Lower lobe of right lung (tissue), 2 donors: Measurements from ENCODE around the gene JARID2. TPM values are rescaled to one million over a fixed set of nuclear protein-coding genes. Genes with fewer than 3 reads are reported as not detected.
A peak's percentile ranks its signal among the peaks of the same experiment; 100 is the strongest.

ENCODE experiments used
- ATAC-seq, 2 donors: fragments of 200-7000 bp; cut with Tn5 transposase; one replicate each; pipeline ENCODE4 v1.9.1; 2020 to 2022; ENCODE audit warnings: mild to moderate bottlenecking in 2 of 2, moderate library complexity in 2 of 2
- DNase-seq: peaks from one replicate; pipeline ENCODE4 v3.0.0-alpha.2; 2020
- H3K27ac ChIP-seq: fragments of 200-600 bp; one replicate; pipeline ENCODE4 v1.8.0; 2022
- H3K27me3 ChIP-seq: fragments of 200-600 bp; one replicate; pipeline ENCODE4 v1.8.0; 2022; ENCODE audit warnings: low read depth
- H3K36me3 ChIP-seq: fragments of 200-600 bp; one replicate; pipeline ENCODE4 v1.8.0; 2022; ENCODE audit warnings: mild to moderate bottlenecking
- H3K4me1 ChIP-seq: fragments of 200-600 bp; one replicate; pipeline ENCODE4 v1.8.0; 2022
- H3K4me3 ChIP-seq: fragments of 200-600 bp; one replicate; pipeline ENCODE4 v1.8.0; 2022; ENCODE audit warnings: mild to moderate bottlenecking
- H3K9me3 ChIP-seq: fragments of 200-600 bp; one replicate; pipeline ENCODE4 v1.8.0; 2022
- intact Hi-C: fragments of 100-400 bp; cut with DNase I; formaldehyde crosslinking; loops from one replicate; pipeline ENCODE4 v1.11.0; 2022
- total RNA-seq: library from RNA; stranded (reverse); fragmentation: NEBNext Ultra II Directional; extraction: Animal tissue kit (Norgen Biotek cat#: 25700); gene quantifications from one replicate; pipeline ENCODE4 v1.2.1, GENCODE V29; 2021
- TF ChIP-seq, protein P1 (sequence below): fragments of 200-600 bp; IDR thresholded peaks from one replicate; pipeline ENCODE4 v1.8.0; 2022; ENCODE audit warnings: antibody characterized with exemption, mild to moderate bottlenecking
- donor health status: DM: no; HTN: yes; CAD: no; lungs with severe emphysema.

The JARID2 gene
- total RNA-seq, 1 donor from 2014 or later, result 16.0 TPM

GRCh38 chr6:15268137-15268908 is 22.5 kb downstream of the JARID2 start:
- no peaks in the 10 kb centered on the region for H3K27me3 ChIP-seq
- DNase-seq (no peak), ATAC-seq (no peak)
- no peaks in the 10 kb centered on the region for H3K36me3 ChIP-seq
- H3K4me3 ChIP-seq, result no peak overlapping the region
- peaks cover 66% of the 10 kb centered on the region for H3K4me1 ChIP-seq
- intact Hi-C loops, result no loop called here
- H3K9me3 ChIP-seq, result no peaks in the 10 kb centered on the region
- TF ChIP-seq, protein P1, sequence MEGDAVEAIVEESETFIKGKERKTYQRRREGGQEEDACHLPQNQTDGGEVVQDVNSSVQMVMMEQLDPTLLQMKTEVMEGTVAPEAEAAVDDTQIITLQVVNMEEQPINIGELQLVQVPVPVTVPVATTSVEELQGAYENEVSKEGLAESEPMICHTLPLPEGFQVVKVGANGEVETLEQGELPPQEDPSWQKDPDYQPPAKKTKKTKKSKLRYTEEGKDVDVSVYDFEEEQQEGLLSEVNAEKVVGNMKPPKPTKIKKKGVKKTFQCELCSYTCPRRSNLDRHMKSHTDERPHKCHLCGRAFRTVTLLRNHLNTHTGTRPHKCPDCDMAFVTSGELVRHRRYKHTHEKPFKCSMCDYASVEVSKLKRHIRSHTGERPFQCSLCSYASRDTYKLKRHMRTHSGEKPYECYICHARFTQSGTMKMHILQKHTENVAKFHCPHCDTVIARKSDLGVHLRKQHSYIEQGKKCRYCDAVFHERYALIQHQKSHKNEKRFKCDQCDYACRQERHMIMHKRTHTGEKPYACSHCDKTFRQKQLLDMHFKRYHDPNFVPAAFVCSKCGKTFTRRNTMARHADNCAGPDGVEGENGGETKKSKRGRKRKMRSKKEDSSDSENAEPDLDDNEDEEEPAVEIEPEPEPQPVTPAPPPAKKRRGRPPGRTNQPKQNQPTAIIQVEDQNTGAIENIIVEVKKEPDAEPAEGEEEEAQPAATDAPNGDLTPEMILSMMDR, result no peak
- H3K27ac ChIP-seq, result peak overlapping the region; percentile 46

- intact Hi-C loops, result no loop called here
- H3K4me3 ChIP-seq, result no peak overlapping the region
- ATAC-seq, result no peak
- TF ChIP-seq, protein P1, result no peak
- H3K9me3 ChIP-seq, result no peaks in the 10 kb centered on the region
- DNase-seq, result no peak
- peaks cover 59% of the 10 kb centered on the region for H3K4me1 ChIP-seq
- H3K36me3 ChIP-seq, result no peaks in the 10 kb centered on the region
- peak overlapping the region; percentile 46 for H3K27ac ChIP-seq
- H3K27me3 ChIP-seq, result no peaks in the 10 kb centered on the region
Observed at GRCh38 chr6:15269011-15269410, 23.1 kb downstream of the JARID2 start.

GRCh38 chr6:15269619-15270018 is 23.8 kb downstream of the JARID2 start:
- Histone ChIP-seq H3K9me3 (no peaks in the 10 kb centered on the region), H3K36me3 (no peaks in the 10 kb centered on the region), H3K27ac (no peak overlapping the region), H3K27me3 (no peaks in the 10 kb centered on the region), H3K4me3 (no peak overlapping the region), H3K4me1 (peaks cover 53% of the 10 kb centered on the region)
- ATAC-seq (no peak), DNase-seq (no peak)
- intact Hi-C loops, result no loop called here
- TF ChIP-seq, protein P1, result no peak

GRCh38 chr6:15270402-15270801 is 24.5 kb downstream of the JARID2 start:
- H3K4me3 ChIP-seq, result no peak overlapping the region
- ATAC-seq (no peak), DNase-seq (no peak)
- TF ChIP-seq, protein P1, result no peak
- intact Hi-C loops, result no loop called here
- no peak overlapping the region for H3K27ac ChIP-seq
- H3K36me3 ChIP-seq, result no peaks in the 10 kb centered on the region
- no peaks in the 10 kb centered on the region for H3K9me3 ChIP-seq
- no peaks in the 10 kb centered on the region for H3K27me3 ChIP-seq
- peaks cover 52% of the 10 kb centered on the region for H3K4me1 ChIP-seq

DNA sequence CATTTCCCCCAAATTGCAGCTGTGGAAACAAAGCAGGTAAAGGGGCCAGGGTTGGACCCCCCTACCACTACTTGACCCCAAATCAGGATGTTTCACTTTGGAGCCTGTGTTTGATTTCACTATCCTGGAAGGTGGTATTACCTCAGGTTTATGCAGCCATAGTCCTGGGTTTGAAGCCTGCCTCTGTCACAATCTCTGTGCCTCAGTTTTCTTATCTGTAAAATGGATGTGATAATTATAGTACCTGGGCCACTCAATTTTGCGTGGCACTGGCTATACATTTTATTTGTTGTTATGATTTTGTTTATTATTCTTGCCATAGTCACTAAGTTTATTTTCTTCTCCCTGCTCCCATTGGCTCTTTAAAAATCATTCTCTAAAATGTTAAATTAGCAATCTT is 26.7 kb downstream of the JARID2 start:
- H3K36me3 ChIP-seq, result no peaks in the 10 kb centered on the region
- no peak overlapping the region for H3K27ac ChIP-seq
- no peaks in the 10 kb centered on the region for H3K27me3 ChIP-seq
- H3K4me1 ChIP-seq, result peaks cover 46% of the 10 kb centered on the region
- H3K9me3 ChIP-seq, result no peaks in the 10 kb centered on the region
- H3K4me3 ChIP-seq, result no peak overlapping the region
- ATAC-seq, result no peak
- no peak for DNase-seq
- TF ChIP-seq, protein P1, result no peak
- intact Hi-C loops, result no loop called here
